ENCODE results near the gene BICC1. TPM values are rescaled to one million over a fixed set of nuclear protein-coding genes. Genes with fewer than 3 reads are reported as not detected.
"Not testable (repeated sequence)": the region's sequence is repeated elsewhere in the genome, so short reads cannot be mapped to it uniquely, and the experiment has no call there.

Gene BICC1
- total RNA-seq, 1 donor from 2014 or later, result 6.4 TPM

- DNase-seq (ENCODE audit: low spot score), result no peak
- intact Hi-C loops (cut with DNase I), result no loop called here
Observed at GRCh38 chr10:58586282-58587245, 73.9 kb downstream of the BICC1 start.

- intact Hi-C loops (cut with DNase I), result no loop called here
- DNase-seq (ENCODE audit: low spot score), result no peak
Observed at GRCh38 chr10:58587676-58588075, 75.0 kb downstream of the BICC1 start.

DNA sequence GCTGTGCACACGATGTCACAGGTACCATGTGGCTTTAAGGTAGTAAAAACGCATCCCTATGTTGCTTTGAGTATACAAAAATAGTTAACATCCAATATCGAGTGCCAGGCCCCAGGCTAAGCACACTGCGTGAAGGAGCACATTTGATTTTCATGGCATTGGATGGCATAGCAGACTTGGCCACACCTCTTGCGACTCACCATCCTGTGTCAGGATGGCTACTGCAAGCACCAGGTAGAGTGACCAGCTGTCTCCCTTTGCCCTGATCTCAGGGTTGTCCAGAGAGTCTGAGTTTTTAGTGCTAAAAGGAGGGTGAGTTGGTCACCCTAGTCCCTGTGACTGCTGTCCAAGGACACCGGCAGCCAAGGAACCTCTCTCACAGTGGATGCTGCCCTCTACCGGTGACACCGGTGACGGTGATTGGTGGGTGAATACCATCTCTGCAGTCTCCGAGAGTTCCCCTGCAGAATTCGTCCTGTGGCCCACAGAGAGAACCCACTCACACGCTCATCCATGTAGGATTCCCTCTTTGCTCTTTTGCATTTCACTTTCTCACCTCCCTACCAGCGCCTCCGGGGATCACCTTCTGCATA lies 76.1 kb downstream of the BICC1 start:
- DNase-seq (ENCODE audit: low spot score), result no peak
- intact Hi-C loops (cut with DNase I), result no loop called here

DNA sequence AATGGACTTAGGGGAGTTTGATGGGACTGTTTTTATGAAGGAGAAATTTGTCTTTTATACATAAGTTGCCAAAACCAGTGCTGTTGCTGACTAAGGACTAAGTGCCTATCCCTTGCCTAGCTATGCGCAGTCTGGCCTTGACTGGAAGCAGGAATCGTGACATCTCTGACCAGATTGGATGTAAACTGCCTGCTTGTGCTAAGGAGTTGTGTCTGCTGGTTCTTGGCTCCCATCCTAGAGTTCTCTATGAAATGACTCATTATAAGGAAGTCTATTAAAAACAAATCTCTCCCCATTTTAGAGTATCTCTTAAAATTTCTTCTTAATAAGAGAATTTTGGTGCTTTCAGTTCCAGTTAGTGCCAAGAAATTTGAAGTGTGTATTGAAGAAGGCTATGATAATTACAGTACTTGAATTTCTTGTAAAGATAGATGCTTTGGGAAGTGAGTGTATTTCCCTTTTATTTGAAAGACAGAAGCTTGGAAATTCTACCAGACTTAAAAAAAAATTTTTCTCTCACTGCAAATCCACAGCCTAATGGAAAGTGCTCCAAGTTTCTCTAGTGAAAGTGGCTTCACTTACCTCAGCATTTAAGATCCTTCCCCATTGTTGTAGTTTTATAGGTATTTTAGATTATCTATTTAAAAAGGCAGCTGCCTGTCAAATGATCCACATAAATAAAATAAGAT lies 77.6 kb downstream of the BICC1 start:
- no peak for DNase-seq (ENCODE audit: low spot score)
- intact Hi-C loops (cut with DNase I), result no loop called here

GRCh38 chr10:58590924-58591323 lies 78.3 kb downstream of the BICC1 start:
- intact Hi-C loops (cut with DNase I), result no loop called here
- DNase-seq (ENCODE audit: low spot score), result no peak

- intact Hi-C loops (cut with DNase I), result no loop called here
- DNase-seq (ENCODE audit: low spot score), result no peak
Observed at GRCh38 chr10:58593008-58593407, 80.3 kb downstream of the BICC1 start.

DNA sequence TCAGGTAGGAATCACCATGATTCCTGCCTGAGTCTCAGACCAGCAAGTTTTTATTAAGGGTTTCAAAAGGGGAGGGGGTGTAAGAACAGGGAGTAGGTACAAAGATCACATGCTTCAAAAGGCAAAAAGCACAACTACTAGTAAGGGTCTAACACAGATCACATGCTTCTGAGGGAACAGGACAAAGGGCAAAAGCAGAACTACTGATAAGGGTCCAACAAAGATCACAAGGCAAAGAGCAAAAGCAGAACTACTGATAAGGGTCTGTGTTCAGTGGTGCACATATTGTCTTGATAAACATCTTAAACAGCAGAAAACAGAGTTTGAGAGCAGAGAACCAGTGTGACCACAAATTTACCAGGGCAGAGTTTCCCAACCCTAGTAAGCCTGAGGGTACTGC lies 84.5 kb downstream of the BICC1 start:
- intact Hi-C loops (cut with DNase I), result not testable (repeated sequence)

DNA sequence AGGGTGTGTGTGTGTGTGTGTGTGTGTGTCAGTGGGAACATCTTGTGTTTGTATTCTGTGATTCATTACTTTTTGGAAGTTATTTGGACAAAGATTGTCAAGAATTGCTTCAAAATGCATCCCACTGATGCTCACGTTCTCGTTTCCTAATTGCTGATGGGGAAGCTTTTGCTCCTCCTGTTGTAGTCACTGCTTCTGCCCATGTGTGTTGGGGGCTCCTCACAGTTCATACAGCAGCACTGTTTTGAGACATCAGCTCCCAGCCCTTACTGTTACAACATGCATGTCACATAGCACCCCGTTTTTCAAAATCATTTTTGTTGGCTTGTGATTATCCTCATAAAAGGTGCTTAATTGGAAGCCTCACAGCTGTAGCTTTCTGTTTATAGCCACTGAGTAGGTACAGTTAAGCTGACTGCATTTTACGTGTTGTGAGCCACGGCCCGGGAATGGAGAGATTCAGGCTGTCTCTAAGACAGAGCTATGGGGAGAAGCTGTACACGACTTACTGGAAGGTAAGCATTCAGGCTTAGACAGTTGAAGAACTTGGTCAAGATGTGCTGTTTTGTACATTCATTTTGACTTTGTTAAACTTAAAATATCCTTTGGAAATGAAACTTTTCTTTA lies 87.4 kb downstream of the BICC1 start:
- DNase-seq (ENCODE audit: low spot score), result no peak
- intact Hi-C loops (cut with DNase I), result no loop called here

More for the DNA sequence above, 84.5 kb downstream of the BICC1 start:
- DNase-seq (ENCODE audit: low spot score), result not testable (repeated sequence)

GRCh38 chr10:58608351-58608750 lies 95.7 kb downstream of the BICC1 start:
- no peak for DNase-seq (ENCODE audit: low spot score)
- intact Hi-C loops (cut with DNase I), result no loop called here

DNA sequence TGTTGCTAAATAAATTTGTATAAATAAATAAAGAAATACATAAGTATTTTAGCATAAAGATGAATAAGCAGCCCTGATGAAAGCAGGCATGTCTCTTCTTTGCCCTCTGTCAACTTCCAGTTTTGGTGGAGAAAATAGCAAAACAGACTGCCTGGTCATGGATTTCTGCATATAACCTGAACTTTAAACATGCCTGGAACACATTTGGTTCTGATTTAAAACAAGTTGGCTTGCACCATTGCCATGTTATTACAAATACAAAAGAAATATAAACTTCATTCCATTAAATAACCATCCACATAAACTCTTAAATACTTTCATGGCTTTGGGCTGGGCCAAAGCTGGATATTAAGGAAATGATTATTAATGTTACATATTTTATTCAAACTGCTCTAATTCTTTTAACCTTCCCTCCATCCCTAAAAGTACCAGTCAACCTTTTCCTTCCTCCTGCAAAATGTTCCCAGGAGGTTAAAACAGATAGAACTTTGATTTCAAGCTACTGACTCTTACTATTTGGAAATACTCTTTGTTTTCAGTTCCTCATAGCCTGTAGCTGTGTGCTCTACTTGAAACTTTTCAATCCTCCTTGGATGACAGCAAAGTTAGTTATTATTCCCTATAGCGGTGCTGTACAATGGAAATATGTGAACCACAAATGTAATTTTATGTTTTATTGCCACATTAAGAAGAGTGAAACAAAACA lies 96.3 kb downstream of the BICC1 start:
- no peak for DNase-seq (ENCODE audit: low spot score)
- intact Hi-C loops (cut with DNase I), result no loop called here

DNA sequence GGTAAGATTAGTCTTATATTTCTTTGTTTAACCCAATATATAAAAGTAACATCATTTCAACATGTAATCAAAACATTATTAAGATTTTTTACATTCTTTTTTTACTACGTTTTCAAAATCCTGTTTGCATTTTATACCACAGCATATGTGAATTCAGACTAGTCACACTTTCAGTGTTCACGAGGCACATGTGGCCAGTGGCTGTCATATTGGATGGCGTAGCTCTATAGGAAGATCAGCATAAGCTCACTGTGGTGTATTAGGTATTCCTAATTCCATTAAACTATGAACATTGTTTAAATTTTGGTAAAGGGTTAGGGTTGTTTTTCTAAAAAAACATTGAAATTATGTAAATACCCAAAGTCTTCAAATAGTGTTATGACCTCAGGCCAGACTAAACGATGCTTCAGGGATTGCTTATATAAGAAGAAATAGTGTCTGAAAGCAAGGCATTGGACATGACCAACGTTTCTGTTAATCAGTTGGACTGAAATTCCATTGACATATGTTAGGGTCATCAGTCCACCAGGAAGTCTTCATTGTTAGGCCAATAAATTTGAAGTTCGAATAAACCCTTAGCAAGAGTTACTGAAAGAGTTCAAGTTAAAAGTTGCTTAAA lies 97.0 kb downstream of the BICC1 start:
- intact Hi-C loops (cut with DNase I), result no loop called here
- DNase-seq (ENCODE audit: low spot score), result no peak

- intact Hi-C loops (cut with DNase I), result no loop called here
- no peak for DNase-seq (ENCODE audit: low spot score)
Observed at GRCh38 chr10:58615237-58615935, 102.7 kb downstream of the BICC1 start.

- intact Hi-C loops (cut with DNase I), result no loop called here
- DNase-seq (ENCODE audit: low spot score), result no peak
Observed at GRCh38 chr10:58618158-58618676, 105.5 kb downstream of the BICC1 start.

- DNase-seq (ENCODE audit: low spot score), result no peak
- intact Hi-C loops (cut with DNase I), result no loop called here
Observed at GRCh38 chr10:58621379-58622077, 108.9 kb downstream of the BICC1 start.

- intact Hi-C loops (cut with DNase I), result no loop called here
Observed at GRCh38 chr10:58622246-58622645, 109.6 kb downstream of the BICC1 start.

DNA sequence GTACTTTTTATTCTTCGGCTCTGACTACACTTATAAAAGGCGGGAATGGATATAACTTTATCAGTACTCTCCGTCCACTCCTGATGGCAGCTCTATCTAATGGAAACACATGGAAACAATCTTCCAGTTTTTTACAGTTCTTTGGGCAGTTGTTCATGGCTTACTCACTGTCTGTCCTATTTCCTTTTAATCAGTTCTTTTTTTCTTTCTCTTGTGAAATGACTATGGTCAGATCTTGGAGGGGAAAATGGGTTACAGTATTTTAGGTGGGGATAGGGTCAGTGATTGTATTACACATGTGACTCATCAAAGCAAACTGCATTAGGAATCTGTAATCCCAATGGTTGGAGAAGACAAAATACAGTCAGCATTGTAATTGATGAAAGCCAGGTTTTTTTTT lies 112.4 kb downstream of the BICC1 start:
- intact Hi-C loops (cut with DNase I), result no loop called here
- DNase-seq (ENCODE audit: low spot score), result no peak

More at GRCh38 chr10:58622246-58622645, 109.6 kb downstream of the BICC1 start:
- DNase-seq (ENCODE audit: low spot score), result no peak

- intact Hi-C loops (cut with DNase I), result no loop called here
- DNase-seq (ENCODE audit: low spot score), result no peak
Observed at GRCh38 chr10:58627392-58627791, 114.7 kb downstream of the BICC1 start.

- intact Hi-C loops (cut with DNase I), result no loop called here
- DNase-seq (ENCODE audit: low spot score), result no peak
Observed at GRCh38 chr10:58631715-58632114, 119.0 kb downstream of the BICC1 start.
